ENCODE data around the gene SOX6. TPM values are rescaled to one million over a fixed set of nuclear protein-coding genes. Genes with fewer than 3 reads are reported as not detected.

Gene SOX6
- total and polyA plus RNA-seq, 2 of the 13 experiments (the other 11 are each of a cell fraction or from before 2014, with no cell fraction given), result 2.6 to 11.2 TPM

GRCh38 chr11:16001899-16002426 is 354.4 kb downstream of the SOX6 start (continued):
- TF ChIP-seq EED (CRISPR knock-in tag; IDR thresholded peaks at IDR 0.05) (no peak), GABPA (IDR thresholded peaks at IDR 0.05; ENCODE audit: low read depth, low read length) (no peak), GABPA (CRISPR knock-in tag; IDR thresholded peaks at IDR 0.05; ENCODE audit: low read depth) (no peak), ZBTB49 (CRISPR knock-in tag; IDR thresholded peaks at IDR 0.05; ENCODE audit: borderline replicate concordance) (no peak), ZNF337 (CRISPR knock-in tag; IDR thresholded peaks at IDR 0.05; ENCODE audit: borderline replicate concordance, low read depth) (no peak), LCORL (IDR thresholded peaks at IDR 0.05) (no peak), LCORL (CRISPR knock-in tag; IDR thresholded peaks at IDR 0.05) (no peak), PITX1 (CRISPR knock-in tag; IDR thresholded peaks at IDR 0.05) (peak; percentile 39; the same call in 1 of the 2 replicates), HOMEZ (CRISPR knock-in tag; IDR thresholded peaks at IDR 0.05; ENCODE audit: low read depth) (peak; percentile 85), TBX3 (IDR thresholded peaks at IDR 0.05; ENCODE audit: borderline replicate concordance) (peak; percentile 85), ZNF546 (CRISPR knock-in tag; conservative IDR thresholded peaks at IDR 0.05) (no peak), SP140L (CRISPR knock-in tag; IDR thresholded peaks at IDR 0.05; ENCODE audit: borderline replicate concordance) (no peak), U2AF1 (optimal IDR thresholded peaks at IDR 0.05; ENCODE audit: low read depth, low read length) (no peak), MED1 (CRISPR knock-in tag; IDR thresholded peaks at IDR 0.05) (0 out of 2 replicates have a peak, but pooled peaks have one; percentile 37), ZSCAN22 (CRISPR knock-in tag; IDR thresholded peaks at IDR 0.05) (peak; percentile 97), PBX3 (CRISPR knock-in tag; IDR thresholded peaks at IDR 0.05; ENCODE audit: borderline replicate concordance) (no peak), CSRNP1 (CRISPR knock-in tag; IDR thresholded peaks at IDR 0.05) (no peak), CEBPG (CRISPR knock-in tag; IDR thresholded peaks at IDR 0.05) (peak; percentile 92), ZBTB2 (CRISPR knock-in tag; IDR thresholded peaks at IDR 0.05; ENCODE audit: low read depth) (no peak), ZNF367 (CRISPR knock-in tag; IDR thresholded peaks at IDR 0.05; ENCODE audit: borderline replicate concordance) (no peak), ZKSCAN8 (CRISPR knock-in tag; IDR thresholded peaks at IDR 0.05; ENCODE audit: borderline replicate concordance) (peak; percentile 28; the same call in 1 of the 2 replicates), ETV6 (CRISPR knock-in tag; conservative IDR thresholded peaks at IDR 0.05) (no peak), HHEX (CRISPR knock-in tag; IDR thresholded peaks at IDR 0.05) (peak; percentile 85)
